ENCODE measurements around the gene MIOX. TPM values are rescaled to one million over a fixed set of nuclear protein-coding genes. Genes with fewer than 3 reads are reported as not detected.

MIOX gene
- total and polyA plus RNA-seq, 2 of the 13 experiments (the other 11 are each of a cell fraction or from before 2014, with no cell fraction given) = 1.5 to 2.9 TPM

DNA sequence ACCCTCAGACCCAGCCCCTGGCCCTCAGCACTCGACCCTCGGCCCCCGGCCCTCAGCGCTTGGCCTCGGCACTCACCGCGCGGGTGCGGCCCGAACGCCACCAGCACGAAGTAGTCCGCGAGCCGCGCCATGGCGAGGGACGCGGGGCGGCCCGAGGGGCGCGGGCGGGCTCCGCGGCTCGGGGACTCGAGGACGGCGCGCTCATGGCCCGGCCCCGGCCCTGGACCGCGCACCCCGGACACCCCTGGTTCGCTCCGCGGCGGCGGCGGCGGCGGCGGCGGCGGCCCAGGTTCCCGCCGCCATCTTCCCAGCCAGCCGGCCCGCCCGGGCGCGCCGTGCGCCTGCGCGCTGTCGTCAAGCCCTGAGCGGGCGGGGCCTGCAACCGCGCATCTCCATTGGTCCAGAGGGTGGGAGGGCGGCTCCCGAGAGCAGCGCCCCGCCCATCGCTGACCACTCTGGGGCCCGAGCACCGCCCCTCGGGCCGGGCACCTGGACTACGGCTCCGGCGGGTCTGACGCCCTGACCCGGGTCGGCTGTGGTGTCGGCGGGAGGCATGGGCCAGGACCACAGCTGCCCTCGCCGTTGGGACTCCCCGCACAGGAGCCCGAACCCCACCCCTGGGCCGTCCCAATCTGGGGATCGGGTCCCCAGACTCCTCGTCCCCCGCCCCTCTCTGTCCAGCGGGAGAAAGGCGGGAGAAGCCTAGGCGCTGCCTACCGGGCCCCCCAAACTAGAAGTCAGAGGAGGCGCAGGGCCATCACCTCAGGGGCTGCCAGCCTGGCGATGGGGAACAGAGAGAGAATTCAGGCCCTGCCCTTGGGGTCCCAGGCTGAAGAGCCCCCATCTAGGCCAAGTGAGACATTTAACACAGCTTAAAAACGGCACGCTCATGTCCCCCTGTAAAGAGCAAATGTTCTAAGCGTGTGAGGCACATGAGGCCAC lies 11.7 kb upstream of the MIOX start, which contains the start of gene SBF1 (continued):
- no peak for TF ChIP-seq STAT6 (CRISPR knock-in tag; IDR thresholded peaks at IDR 0.05; ENCODE audit: borderline replicate concordance)
- no peak for TF ChIP-seq ATF7-NPFF (CRISPR knock-in tag; IDR thresholded peaks at IDR 0.05; ENCODE audit: low read depth)
- TF ChIP-seq MXI1 (IDR thresholded peaks at IDR 0.05; ENCODE audit: borderline replicate concordance, low read depth, low read length) = no peak; the same call in 2 of the 3 replicates
- TF ChIP-seq KLF6 (CRISPR knock-in tag; IDR thresholded peaks at IDR 0.05) = no peak
- no peak for TF ChIP-seq CBX1 (IDR thresholded peaks at IDR 0.05; ENCODE audit: low read depth)
- TF ChIP-seq ZNF563 (CRISPR knock-in tag; IDR thresholded peaks at IDR 0.05) = no peak
- no peak for TF ChIP-seq RORA (CRISPR knock-in tag; IDR thresholded peaks at IDR 0.05)
- no peak for TF ChIP-seq ZNF343 (CRISPR knock-in tag; IDR thresholded peaks at IDR 0.05)
- TF ChIP-seq ZNF788 (CRISPR knock-in tag; IDR thresholded peaks at IDR 0.05; ENCODE audit: borderline replicate concordance) = peak; percentile 18; the same call in 1 of the 2 replicates
- peak; percentile 76 for TF ChIP-seq NFYB (CRISPR knock-in tag; IDR thresholded peaks at IDR 0.05)
- TF ChIP-seq RCOR2 (CRISPR knock-in tag; IDR thresholded peaks at IDR 0.05) = no peak
- no peak for TF ChIP-seq ZBTB7A (CRISPR knock-in tag; IDR thresholded peaks at IDR 0.05)
- no peak for TF ChIP-seq NFKB2 (CRISPR knock-in tag; IDR thresholded peaks at IDR 0.05; ENCODE audit: borderline replicate concordance)
- TF ChIP-seq MIXL1 (CRISPR knock-in tag; IDR thresholded peaks at IDR 0.05) = no peak
- TF ChIP-seq ZNF276 (CRISPR knock-in tag; IDR thresholded peaks at IDR 0.05; ENCODE audit: low read depth) = no peak
- no peak for TF ChIP-seq AKAP8 (CRISPR knock-in tag; IDR thresholded peaks at IDR 0.05)
- no peak; the same call in 1 of the 2 replicates for TF ChIP-seq MYC (CRISPR knock-in tag; IDR thresholded peaks at IDR 0.05; ENCODE audit: borderline replicate concordance)
- no peak for TF ChIP-seq DNMT3B (CRISPR knock-in tag; conservative IDR thresholded peaks at IDR 0.05)
- TF ChIP-seq, protein P1, sequence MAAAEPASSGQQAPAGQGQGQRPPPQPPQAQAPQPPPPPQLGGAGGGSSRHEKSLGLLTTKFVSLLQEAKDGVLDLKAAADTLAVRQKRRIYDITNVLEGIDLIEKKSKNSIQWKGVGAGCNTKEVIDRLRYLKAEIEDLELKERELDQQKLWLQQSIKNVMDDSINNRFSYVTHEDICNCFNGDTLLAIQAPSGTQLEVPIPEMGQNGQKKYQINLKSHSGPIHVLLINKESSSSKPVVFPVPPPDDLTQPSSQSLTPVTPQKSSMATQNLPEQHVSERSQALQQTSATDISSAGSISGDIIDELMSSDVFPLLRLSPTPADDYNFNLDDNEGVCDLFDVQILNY (CRISPR knock-in tag; conservative IDR thresholded peaks at IDR 0.05) = no peak
- TF ChIP-seq ZNF530 (CRISPR knock-in tag; IDR thresholded peaks at IDR 0.05; ENCODE audit: low read depth) = no peak
- 0 out of 2 replicates have a peak, but pooled peaks have one; percentile 23 for TF ChIP-seq ZNF274 (CRISPR knock-in tag; IDR thresholded peaks at IDR 0.05)
- no peak for TF ChIP-seq ZNF770 (CRISPR knock-in tag; IDR thresholded peaks at IDR 0.05)
- peak; percentile 48 to 87; a peak in 3 of 4 replicates for TF ChIP-seq POLR2A (IDR thresholded peaks at IDR 0.05; ENCODE audit: insufficient read depth in 1 of 2, low read depth in 2 of 2, low read length in 2 of 2)
- no peak for TF ChIP-seq ZNF816 (CRISPR knock-in tag; IDR thresholded peaks at IDR 0.05; ENCODE audit: borderline replicate concordance)
